Stromal cell of bone marrow (primary cell): ENCODE measurements around the gene COL2A1.

ENCODE experiments used
- DNase-seq: peaks from one replicate; pipeline ENCODE4 v3.0.0-alpha.2; 2012; ENCODE audit warnings: low read depth

The COL2A1 gene

DNA sequence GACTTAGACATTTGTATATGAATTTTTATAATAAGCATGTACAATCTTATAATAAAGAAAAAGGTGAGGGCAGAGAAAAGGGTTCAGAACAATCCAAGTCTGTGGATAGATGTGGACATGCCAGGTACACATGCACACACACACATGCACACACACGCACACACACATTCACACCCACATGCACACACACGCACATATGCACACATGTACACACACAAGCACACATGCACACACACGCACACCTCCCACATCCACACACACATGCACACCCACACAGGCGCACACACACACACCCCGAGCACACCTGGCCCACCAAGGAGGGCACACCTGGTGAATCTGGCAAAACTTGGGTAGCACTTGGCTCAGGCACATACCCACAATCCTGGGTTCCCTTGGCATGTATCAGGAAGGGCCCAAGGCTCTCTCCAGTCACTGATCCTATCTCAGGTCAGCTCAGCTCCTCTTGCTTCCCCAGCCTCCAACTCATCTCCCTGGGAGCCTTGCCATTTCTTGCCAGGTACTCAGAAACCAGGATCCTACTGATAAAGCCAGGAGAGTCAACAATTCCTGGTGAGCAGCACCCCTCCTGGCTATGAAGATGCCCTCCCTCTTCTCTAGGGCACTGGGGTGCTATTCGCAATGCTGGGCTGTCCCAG is 59.5 kb downstream of the COL2A1 start:
- DNase-seq: no peak

DNA sequence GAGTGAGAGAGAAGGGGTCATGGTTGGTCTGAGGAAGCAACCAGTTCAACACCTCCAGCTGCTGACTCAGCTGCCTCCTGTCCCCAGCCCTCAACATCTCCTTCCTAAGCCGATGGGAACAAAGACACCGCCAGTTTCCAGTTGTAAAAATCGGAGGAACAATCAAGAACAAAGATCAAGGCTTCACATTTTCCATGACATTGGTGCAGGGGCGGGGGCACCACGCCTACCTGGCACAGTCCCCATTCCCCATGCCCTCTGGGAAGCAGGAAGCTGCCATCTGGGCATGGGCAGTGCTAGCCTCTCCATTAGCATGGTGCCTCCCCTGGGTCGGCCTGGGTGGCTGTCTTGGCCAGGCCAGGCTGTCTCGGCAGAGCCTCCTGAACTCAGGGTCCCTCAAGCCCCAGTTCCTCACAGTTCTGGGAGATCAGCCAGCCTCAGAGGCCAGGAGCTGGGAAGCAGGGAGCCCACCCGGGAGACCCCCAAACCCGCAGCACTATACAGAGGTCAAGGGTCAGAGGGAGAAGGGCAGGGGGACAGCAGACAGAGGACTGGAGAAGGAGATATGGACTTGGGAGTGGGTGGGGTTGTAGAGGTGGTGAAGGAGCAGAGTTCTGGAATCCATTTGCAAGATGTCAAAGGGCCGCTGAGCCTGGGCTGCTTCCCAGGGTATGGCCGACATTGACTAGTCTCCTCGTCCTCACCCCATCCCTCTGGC is 60.5 kb downstream of the COL2A1 start:
- no peak for DNase-seq

DNA sequence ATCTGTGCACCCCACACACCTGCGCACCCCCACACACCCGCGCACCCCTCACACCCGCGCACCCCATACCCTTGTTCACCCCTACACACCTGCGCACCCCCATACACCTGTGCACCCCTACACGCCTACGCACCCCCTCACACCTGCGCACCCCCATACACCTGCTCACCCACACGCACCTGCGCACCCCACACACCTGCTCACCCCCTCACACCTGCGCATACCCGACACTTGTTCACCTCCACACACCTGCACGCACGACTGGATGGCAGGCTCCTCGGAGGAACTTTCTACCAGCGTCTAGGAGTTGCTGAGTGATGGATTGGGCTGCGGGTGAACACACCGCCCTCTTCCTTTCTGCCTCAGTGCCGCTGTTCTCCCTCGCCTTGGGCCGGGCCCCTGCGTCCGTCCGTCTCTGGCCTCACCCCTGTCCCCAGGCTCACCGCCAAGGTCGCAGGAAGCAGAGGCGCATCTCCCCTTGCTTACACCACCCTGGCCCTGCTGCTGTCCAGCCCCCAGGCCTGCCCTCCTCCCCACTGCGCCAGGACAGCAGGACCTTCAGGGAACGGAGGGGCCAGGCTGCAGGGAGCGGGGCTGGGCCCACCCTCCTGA is 61.6 kb downstream of the COL2A1 start:
- DNase-seq: no peak

DNA sequence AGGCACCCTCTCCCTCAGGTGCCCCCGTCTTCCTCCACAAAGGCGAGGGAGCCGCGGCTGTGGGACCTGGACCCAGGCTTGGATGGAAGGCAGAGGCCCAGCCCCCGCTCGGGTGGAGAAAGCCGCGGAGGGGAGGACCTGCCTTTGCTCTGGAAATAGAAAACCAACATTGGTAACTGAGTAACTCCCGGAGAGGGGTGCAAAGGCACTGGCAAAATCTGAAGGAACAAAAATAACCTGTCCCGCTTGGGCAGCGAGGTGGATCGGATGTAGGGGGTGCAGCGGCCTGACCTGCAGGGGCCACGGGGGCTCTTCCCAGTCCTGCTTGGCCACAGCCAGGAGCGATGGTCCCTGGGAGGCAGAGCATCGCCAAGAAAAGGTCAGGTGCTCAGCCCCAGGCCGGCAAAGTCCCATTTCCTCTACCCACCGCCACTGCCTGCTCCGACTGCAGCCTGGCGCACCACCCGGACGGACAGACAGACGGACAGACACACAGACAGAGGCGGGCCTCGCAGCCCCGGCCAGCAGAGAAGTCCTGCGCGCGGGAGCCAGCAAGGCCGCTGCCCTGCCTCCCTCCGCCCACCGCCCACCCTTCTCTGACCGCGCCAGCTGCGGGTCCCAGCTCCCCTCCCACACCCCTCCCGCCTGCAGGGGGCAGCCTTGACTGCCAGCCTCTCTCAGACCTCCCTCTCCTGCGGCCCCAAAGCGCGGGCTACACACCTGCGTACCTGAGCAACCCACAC is 62.2 kb downstream of the COL2A1 start:
- no peak for DNase-seq

DNA sequence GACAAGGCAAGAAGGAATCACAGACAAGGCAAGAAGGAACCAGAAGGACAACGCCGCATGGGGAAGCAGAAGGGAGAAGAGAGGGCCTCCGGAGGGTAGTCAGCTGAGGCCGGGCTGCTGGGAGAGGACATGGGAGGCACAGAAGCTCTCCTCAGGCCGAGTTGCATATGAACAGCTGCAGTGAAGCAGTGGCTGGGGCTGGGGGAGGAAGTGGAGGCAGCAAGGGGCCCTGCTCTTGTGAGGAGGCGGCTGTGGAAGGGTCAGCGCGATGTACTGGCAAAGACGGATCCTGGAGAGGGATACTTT is 62.8 kb downstream of the COL2A1 start:
- DNase-seq: no peak

DNA sequence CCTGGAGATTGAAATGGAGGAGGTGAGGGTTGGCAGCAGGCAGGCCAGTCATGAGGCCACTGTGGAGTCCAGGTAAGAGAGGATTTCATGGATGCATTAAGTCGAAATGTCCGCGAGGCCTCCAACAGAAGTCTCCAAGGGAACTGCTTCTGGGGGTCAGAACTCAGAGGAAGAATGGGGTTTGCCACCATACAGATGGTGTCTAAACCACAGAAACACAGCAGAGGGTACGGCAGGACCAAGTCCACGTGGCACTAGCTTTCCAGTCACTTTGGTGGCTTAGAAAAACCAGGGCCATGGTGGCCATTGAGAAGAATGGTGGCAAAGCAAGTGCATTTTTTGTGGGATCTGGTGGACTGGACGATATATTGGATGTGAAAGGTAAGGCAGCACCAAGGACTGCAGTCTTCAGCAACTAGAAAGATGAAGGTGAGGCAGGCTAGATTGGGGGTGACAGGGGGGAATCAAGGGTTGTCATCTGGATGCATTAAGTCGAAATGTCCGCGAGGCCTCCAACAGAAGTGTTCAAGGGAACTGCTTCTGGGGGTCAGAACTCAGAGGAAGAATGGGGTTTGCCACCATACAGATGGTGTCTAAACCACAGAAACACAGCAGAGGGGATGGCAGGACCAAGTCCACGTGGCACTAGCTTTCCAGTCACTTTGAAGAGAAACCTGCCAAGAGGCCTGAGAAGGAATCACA is 63.4 kb downstream of the COL2A1 start:
- DNase-seq: no peak

DNA sequence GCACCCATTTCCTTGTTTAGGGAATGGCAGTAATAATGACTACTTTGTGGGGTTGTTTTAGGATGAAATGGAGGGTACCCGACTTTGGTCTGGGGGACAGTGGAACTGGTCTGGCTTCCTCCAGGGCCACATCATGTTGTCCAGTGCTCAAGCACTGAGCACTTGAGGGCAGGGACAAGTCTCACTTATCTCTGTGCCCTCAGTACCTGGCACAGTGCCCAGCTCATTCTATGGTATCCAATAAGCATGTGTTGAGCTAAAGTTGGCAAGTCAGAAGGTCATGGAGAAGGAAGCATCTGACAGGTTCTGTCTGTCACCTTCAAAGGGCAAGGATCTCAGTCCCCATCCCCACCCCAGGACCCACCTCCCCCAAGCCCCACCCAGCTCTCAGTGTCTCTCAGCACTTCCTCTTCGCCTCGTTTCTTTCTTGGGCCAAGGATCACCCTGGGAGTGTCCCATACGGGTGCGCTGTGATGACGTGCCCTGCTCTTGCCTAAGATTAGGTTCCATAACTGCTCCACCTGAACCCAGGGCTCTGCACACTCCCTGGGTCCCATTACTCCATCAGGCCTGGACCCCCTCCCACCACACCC is 65.2 kb downstream of the COL2A1 start:
- DNase-seq: no peak

DNA sequence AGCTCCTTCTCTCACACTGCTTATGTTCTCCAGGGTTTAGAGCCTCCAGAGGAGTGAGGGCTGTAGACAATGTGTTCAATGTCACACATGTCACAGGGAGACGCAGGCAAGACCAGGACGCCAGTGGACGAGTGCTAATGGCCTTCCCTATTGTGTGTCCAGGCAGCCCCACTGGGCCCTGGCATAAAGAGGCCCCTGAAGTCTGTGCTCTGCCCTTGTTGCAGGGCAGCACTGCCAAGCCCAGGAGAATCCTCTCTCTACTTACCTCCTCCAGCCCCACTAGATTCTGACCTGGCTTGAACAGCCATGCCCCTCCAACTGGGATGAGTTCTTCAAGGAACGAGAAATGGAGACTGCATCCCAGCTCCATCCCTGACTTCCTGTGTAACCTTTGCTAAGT is 65.7 kb downstream of the COL2A1 start:
- no peak for DNase-seq

DNA sequence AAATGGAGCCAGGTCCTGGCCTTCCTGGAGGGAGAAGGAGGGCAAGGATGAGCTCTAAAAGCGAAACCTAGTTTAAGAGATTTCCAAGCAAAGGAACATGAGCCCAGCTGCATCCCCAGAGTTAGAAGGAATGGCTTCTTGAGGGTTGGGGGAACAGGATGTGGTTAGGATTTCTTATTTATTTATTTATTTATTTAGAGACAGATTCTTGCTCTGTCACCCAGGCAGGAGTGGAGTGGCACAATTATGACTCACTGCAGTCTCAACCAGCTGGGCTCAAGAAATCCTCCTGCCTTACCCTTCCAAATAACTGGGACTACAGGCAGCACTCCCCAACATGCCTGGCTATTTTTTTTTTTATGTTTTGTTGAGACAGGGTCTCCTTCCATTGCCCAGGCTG is 66.2 kb downstream of the COL2A1 start:
- no peak for DNase-seq

DNA sequence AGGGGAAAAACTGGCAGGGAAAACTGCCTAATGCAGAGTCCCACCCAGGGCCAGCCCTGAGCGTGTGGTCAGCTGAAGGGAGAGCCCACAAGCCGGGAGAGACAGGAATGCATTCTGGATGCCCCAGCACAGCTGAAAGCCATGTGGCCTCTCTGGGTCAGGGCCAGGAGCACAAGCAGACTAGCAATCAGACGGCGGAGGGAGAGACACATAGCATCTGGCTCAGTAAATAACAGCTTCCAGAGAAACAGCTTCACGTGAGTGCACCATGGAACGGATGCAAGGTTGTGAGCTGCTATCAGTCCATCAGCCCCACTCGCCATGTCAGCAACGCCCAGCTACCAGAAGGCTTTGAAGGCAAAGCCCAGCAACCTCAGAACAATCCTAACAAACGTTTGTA is 69.1 kb downstream of the COL2A1 start:
- peak; percentile 39 for DNase-seq

DNA sequence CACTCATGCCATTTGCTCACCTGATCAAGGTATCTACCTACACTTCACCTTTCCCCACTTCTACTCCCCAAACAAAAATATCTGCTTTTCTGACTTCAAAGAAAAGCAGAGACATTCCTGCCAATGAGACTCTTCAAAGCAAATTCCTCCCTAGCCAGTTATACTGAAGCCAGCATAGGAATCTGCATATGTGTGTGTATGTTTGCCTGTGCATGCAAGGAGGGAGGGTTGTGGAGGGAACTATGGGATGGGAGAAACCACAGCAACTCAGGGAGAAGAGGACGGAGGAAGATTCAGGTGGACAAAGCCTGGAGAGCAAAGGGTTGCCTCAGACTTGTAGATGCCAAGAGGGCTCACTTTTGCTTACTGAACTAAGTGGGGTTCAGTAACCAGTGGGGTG is 73.1 kb downstream of the COL2A1 start:
- no peak for DNase-seq

DNA sequence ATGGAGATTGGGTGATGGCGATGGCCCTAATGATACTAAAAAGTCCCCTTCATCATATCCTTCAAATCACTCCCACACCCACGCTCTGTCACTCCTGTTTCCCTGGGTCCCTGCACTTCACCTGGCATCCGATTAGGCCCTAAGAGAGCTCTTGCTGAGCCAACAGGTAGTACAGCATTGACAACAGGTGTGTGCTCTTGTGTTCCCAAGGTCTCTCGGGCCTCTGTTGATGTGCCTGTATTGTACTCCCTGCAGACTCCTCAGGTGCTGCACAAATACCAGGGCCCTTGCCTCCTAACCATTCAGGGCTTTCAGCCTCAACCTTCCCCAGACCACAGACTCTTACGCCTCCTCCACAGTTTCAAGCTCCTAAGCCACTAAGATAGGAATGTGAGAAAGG is 73.6 kb downstream of the COL2A1 start:
- no peak for DNase-seq

DNA sequence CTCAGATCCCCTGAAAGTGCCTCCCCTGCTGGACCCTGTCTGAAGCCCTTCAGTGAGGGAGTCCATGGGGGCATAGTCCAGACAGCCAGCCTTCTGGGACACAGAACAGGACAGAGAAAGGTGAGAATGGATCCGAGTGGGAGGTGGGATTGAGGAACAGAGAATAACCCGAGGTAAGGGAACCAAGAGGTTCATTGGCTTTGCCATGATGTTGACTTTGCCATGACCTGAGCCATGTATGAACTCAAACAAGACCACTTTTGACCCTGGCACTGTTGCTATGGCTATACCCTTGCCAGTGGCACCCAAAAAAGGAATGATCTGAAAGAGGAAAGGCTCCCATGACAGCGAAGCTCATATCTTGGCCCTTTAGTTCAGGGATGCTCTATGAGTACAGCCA is 76.9 kb downstream of the COL2A1 start:
- DNase-seq: no peak
